Stimulated activated CD8-positive, alpha-beta memory T cell treated with anti-CD3 and anti-CD28 coated beads, Interleukin-12 subunit alpha, Interleukin-12 subunit beta, amount 100 ng/mL, for 24 hours (primary cell): ENCODE data around the gene DCLK3.

ENCODE experiments used
- DNase-seq: peaks from one replicate; pipeline ENCODE4 v3.0.0-alpha.2; 2020; ENCODE audit errors: extremely low read depth

The DCLK3 gene

GRCh38 chr3:36769926-36770325 is 5.6 kb upstream of the DCLK3 start:
- DNase-seq = no peak

DNA sequence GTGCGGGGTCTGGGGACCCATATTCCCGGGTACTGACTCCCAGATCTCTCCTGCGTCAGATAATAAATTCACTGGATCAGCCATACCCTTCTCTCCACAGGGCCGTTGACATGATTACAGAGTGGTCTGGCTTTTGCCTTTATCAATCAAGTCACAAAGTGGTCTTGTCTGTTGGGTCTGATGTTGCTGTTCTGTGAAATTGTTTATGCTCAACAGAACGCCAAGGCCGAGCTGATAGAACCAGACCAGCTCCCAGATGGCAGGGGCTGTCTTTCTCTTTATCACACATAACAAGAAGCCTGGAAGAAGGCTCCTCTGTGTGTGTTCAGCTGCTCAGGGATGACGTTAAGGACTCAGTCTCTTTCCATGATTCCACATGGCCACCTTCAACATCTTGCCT is 751 bp upstream of the DCLK3 start:
- DNase-seq = no peak

GRCh38 chr3:36764704-36765038 is 318 bp upstream of the DCLK3 start:
- DNase-seq = no peak

GRCh38 chr3:36762918-36763849 is 1.2 kb downstream of the DCLK3 start:
- DNase-seq = no peak

DNA sequence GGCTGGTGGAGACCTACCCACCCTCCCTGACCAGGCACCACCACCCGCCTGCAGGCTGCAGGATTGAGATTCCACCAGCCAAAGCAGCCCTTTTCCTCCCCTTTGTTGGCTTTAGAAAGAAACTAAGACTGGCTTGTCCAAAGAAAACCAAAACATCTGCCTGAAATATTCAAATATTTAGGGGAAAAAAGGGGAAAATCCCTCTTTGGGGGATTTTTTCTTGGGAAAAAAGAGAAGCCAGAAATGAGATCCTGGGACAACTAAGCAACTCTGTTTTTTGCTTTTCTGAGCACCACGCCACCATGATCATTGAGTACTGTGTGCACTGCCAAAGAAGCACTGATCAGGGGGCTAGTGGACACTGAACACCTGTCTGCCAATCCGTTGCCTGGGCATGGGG is 2.6 kb downstream of the DCLK3 start:
- DNase-seq = no peak

- DNase-seq = no peak
These were observed 8.1 kb downstream of the DCLK3 start for GRCh38 chr3:36756269-36756668.

- no peak for DNase-seq
These were observed 13.0 kb downstream of the DCLK3 start for GRCh38 chr3:36751326-36751725.

- no peak for DNase-seq
These were observed 13.6 kb downstream of the DCLK3 start for GRCh38 chr3:36750737-36751136.

DNA sequence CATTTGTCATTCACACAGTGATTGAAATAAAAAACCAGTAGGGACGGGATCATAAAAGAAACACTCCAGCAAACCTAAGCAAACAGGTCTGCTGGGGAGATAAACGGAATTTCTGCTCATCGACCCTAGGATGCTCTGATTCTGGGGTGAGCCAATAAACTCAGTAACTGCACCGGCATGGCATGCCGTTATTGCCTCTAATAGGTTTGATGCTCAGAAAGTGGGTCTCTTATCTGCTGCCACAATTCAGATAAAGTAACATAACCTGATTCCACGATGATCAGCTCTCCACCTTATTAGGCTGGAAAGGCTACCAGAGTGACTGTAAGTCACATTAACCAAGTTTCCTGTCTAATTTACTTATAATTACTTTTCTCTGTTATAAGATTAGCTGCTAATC is 19.6 kb downstream of the DCLK3 start:
- DNase-seq = no peak

DNA sequence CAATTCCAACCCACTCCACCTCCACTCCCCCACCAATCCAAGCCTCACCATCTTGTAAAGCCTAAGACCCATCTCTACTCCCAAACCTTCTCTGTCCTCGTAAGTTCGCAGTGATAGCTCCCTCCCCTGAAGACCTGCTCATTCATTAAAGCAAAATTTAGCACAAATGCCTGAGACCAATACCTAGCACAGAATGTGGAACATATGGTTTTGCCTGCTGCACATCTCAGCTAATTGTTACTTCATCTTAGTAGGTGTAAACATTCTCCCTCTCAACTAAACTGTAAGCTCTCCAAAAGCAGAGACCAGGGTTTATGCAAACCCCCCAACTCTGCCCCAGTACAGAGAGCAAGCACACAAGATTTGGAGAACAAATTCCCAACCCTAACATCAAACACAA is 20.5 kb downstream of the DCLK3 start:
- DNase-seq = no peak

DNA sequence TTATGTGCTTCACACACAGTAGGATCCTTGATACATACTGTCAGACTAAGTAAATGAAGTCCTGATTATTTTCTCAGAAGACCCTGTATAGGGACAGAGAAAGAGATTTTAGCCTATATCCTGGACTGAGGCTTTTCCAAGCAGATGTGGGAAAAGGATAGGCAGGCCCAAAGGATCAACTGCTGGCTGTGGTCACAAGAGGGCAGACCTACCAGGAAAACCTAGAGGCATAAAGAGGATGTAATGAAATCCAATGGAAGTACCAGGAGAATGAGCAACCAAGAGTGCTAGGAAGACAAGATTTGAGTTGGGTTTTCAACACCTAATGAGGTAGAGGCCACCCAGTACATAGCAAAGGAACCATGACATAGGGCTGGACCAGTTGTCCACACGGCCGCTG is 23.1 kb downstream of the DCLK3 start:
- no peak for DNase-seq

DNA sequence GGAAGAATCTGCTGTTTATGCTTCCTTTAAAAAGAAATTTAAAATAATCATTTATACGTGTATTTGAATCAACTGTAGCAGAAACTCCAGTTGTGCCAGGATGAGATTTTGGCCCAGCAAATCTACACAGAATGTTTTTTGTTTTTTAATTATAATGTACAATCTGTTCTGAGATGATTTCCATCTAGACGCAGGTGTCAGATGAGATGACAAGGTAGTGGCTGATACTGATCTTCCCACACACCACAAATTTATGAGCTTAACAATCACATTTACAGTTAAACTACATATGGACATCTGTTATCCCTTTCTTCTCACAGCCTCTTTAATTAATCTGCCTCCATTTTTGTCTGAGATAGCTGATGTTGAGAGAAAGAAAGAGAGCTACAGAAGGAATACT is 23.6 kb downstream of the DCLK3 start:
- no peak for DNase-seq

- no peak for DNase-seq
These were observed 25.7 kb downstream of the DCLK3 start for GRCh38 chr3:36738702-36739101.

- DNase-seq = no peak
These were observed 28.1 kb downstream of the DCLK3 start for GRCh38 chr3:36736301-36736700.

DNA sequence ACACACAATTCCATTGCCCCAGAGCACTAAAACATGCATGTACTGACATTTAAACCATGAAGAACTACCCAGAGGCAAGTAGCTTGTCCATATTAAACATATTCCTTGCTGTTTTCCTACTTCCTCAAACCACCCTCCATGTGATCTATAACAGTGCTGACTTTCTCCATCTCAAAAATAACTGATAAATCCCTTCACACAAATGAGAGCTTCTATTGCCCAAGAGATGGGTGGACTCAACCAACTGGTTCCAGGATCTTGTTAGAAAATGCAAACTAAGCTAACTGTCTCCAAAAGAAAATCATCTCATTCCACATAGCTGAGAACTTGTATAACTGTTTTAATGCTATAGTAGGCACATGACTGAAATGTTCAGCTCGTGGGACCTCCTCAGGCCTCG is 29.6 kb downstream of the DCLK3 start:
- no peak for DNase-seq

GRCh38 chr3:36733723-36734122 is 30.6 kb downstream of the DCLK3 start:
- no peak for DNase-seq

GRCh38 chr3:36733162-36733696 is 31.1 kb downstream of the DCLK3 start:
- DNase-seq = no peak

DNA sequence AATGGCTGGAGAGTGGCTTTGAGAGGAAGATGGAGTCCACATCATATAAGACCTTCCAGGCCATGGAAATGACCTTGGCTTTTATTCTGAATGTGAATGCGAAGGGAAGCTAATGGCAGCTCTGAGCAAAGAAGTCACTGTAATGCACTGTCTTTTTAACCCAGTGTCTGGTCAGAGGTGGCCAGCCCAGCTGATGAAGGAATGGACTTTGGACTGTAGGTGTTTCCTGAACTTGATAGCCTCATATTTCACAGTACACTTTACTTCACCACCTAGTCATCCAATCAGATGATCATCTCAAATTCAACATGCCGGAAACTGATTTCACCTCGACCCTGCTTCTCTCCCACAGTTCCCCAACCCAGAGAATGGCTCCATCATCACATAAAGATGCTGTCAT is 33.4 kb downstream of the DCLK3 start:
- DNase-seq = no peak

- no peak for DNase-seq
These were observed 34.9 kb downstream of the DCLK3 start for GRCh38 chr3:36729204-36730056.

GRCh38 chr3:36714343-36715086 is 49.8 kb downstream of the DCLK3 start:
- no peak for DNase-seq

- no peak for DNase-seq
These were observed 50.4 kb downstream of the DCLK3 start for GRCh38 chr3:36713904-36714303.

DNA sequence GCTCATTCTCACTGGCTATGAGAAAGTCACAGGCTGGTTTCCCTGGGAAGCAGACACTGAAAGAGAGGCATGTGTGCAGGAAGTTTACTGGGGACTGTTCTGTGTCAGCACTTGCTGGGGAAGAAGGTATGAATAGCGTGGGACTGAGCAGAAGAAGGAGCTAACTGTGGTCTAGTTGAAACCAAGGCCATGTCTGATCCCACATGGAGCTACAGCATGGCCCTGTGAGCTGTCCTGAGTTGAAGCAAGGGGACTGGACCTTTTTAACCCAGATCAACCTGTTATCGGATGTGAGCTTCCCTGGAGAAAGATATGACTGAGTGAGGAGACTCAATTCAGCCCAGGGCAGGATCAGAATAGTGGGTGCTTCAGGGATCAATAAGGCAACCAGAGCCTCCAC is 53.7 kb downstream of the DCLK3 start:
- DNase-seq = no peak
